NCI-H1092 (cell line): ENCODE data around the gene BDP1.
A peak's percentile ranks its signal among the peaks of the same experiment; 100 is the strongest.
"Not testable (repeated sequence)": the region's sequence is repeated elsewhere in the genome, so short reads cannot be mapped to it uniquely, and the experiment has no call there.

Experiments
- DNase-seq: peaks from one replicate; lab custom pipeline; 2025; lab: John Stamatoyannopoulos, UW

BDP1 gene, protein sequence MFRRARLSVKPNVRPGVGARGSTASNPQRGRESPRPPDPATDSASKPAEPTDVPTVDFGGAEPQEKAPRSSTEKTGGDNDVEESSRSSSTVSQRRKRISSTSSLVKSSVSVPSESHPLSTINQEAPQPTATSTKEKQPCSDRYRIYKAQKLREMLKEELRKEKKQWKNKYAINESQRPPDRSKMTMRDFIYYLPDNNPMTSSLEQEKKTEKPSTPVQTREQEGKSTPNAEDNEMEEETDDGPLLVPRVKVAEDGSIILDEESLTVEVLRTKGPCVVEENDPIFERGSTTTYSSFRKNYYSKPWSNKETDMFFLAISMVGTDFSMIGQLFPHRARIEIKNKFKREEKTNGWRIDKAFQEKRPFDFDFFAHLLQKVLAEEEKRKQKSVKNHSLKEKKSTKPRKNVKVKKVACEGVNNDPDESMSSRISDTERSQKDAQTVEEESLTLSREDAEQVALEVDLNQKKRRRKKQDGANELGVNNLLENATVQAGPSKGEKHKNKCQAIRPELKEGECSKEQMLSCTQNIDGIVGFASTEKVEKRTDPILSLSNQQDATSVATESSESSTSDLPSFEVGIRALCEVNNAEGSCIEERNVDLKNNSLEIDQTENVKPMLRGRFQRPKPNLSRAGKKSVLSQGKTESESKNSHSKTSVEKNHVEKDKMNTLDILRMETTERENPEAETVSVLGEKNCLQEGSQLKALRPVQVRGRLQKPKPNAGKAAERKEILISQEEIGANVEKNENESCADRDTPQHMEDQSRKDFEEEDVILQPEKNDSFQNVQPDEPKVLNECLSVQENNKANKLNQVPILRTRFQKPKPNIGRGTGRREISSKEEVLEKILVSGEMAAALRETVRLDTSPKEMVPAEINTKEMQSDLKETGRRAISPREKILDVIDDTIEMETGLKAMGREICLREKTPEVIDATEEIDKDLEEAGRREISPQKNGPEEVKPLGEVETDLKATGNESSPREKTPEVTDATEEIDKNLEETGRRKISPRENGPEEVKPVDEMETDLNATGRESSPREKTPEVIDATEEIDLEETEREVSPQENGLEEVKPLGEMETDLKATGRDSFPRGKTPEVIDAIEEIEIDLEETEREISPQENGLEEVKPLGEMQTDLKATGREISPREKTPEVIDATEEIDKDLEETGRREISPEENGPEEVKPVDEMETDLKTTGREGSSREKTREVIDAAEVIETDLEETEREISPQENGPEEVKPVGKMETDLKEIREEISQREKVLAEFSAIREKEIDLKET (N-terminal part only)

DNA sequence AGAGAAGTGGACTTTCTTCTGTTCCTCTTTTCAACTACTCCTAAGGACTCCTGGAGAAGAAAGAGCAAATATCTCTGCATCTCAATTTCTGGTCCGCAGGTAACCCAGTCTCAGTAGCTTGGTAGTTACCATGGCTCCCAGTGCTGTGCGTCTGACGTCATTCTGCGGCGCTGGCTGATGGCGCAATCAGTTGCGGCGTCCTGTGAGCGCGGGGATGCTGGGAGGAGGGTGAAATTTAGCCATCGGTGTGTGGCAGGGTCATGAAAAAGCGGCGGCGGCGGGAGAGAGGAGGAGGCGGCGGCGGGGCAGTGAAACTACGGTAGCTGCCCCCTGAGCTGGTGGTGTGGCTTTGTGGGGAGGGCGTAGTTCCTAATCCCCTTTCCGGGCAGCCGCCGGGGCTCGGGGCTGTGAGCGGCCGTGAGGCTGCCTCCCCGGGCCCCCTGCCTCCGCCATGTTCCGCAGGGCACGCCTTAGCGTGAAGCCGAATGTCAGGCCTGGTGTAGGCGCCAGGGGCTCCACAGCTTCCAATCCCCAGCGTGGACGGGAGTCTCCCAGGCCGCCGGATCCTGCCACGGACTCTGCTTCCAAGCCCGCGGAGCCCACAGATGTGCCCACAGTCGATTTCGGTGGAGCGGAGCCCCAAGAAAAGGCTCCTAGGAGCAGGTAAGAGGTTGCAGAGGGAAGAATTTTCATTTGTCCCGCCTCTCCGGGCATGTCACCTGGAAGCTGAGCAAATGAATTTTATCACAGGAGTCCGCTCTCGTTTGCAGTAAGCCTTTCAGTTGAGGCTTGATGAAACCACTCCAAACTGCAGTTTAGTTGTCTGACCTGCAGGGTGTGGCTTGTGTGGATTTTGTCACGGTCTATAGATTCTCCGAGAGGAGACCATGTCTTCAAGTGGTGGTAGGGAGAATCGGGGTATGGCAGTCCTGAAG lies at the start of gene BDP1:
Gene BDP1, plus strand, starts transcription at position 225 of the 935 bp plus-strand sequence. Its CDS starts 227 bp downstream, at position 452.
- DNase-seq = peak; percentile 89

GRCh38 chr5:71410088-71410487 lies 45.4 kb upstream of the BDP1 start:
- DNase-seq = not testable (repeated sequence)

GRCh38 chr5:71415626-71416025 lies 39.8 kb upstream of the BDP1 start:
- not testable (repeated sequence) for DNase-seq

GRCh38 chr5:71418026-71418425 lies 37.4 kb upstream of the BDP1 start:
- DNase-seq = not testable (repeated sequence)

GRCh38 chr5:71421278-71421677 lies 34.2 kb upstream of the BDP1 start:
- DNase-seq = not testable (repeated sequence)

GRCh38 chr5:71423896-71424295 lies 31.6 kb upstream of the BDP1 start:
- not testable (repeated sequence) for DNase-seq

DNA sequence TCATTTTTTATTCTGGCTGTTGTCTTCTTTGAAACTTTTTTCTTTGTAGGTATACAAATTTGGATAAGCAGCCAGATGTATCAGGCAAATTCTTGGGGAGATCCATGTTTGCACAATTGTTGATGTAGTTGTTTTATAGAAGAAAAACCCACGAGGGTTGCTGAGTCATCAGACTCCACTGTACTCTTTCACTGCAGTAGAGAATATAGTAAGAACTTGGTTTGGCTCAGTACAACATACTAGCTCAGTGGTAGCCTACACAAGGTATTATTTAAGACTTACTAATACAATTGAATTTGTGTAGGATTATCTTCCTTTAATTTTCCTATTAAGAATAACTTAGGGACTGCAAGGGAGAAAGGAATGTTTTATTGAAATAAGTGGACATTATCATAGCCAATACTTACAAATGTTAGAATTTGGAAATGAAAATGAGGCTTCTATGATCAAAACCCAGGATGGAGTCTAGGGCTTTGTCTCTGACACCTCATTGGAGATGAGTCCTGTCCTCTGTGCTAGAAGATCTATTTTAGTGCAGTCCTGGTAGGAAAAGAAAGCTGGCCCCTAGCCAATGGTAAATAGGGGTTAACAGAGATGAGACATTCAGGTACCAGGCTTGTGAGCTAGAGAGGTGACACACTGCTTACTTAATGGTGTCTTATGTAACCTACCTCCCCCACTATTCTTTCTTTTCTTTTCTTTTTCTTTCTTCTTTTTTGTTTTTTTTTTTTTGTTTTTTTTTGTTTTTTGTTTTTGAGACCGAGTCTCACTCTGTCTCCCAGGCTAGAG lies 28.6 kb upstream of the BDP1 start:
- DNase-seq = not testable (repeated sequence)

- DNase-seq = not testable (repeated sequence)
These were observed 23.0 kb upstream of the BDP1 start for GRCh38 chr5:71432410-71432809.

- not testable (repeated sequence) for DNase-seq
These were observed 20.6 kb upstream of the BDP1 start for GRCh38 chr5:71434825-71435224.

- DNase-seq = not testable (repeated sequence)
These were observed 13.9 kb upstream of the BDP1 start for GRCh38 chr5:71441564-71441963.

DNA sequence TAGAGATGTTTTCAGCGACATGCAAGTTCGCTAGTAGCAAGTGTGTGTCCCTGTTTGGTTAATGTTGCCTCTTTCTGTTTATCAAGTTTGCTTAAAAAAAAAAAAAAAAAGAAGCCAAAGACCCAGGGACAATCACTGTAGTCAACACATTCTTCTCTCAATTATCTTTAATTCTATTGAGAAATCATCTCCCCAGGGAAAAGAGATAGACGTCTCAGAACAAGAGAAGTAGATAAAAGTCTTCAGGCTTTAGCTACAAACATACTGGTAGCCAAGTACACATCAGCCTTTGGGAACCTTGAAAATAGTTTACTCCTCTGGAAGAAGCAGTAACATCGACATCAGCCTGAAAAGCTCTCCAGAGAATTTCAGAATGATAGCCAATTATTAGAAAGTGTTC lies 11.6 kb upstream of the BDP1 start:
- DNase-seq = not testable (repeated sequence)

DNA sequence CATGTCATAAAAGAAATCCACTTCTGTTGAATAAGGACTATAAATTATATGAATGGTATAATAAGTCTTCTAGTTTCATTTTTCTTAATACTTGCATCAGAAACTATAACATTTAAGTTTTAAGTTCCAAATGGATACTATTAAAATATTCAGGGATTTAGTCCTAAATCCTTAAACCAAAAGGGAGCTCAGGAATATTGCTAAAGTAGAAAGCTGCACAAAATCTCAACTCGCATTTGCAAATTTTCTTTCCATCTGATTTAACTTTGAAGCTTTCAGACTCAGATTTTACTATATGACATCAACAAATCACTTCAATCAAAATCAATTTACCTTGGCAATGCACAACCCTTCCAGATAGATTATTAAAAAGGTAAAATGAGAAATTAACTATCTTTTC lies 10.4 kb upstream of the BDP1 start:
- not testable (repeated sequence) for DNase-seq

DNA sequence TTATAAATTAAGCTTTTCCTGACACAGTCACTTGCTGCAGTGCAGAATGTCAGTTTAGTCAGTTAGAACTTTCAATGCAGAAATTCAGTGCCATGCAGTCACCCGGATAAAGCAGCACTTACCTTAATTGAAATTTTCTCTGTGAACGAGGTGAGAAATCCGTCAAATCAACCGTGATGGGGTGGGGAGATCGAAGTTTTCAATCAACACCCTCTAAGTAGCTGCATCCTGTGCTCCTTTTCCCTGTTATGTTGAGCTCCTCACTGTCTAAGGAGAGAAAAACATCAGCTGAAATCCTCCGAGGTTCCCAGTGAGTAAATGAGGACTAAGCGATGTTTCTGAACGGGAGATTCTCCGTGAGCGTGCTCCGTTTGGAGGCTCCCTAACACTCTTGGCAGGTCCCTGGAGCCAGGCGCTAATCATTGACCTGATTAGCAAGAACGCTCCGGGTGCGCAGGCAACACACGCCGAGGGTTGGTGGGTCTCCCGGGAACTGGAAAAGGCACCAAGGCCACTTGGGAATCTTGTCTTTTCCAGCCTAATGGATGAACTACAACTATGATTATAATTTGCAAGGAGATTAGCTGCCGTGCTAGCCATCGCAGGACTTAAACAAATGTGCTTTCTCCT lies 9.8 kb upstream of the BDP1 start:
- DNase-seq = not testable (repeated sequence)

DNA sequence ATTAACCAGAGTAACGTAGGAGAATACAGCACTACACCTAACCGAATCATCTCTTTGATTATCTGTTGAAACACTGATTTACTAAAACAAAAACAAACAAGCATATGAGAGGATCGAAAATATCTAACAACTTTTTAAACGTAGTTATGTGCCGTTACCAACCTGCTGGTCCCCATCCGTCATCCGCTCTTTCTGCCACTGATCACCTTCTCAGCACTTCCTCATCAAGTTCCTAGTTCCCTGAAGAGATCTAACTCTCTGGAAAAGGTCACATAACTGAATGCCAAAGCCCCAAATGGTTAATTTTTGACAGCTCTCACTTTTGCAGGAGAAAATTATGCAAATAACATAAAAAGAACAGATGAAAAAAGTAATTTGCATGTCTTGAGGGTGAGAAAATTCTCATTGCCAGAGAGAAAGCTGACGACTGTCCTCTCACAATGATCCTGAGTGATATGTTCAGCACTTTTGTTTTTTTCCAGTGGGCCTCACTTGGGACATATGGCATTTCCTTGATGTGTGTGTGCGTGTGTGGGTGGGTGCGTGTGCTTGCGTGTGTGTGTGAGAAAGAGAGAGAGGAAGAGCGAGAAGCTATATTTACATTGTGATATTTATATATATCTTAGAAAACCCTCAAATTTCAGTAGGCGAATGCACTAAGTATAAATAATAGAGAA lies 8.8 kb upstream of the BDP1 start:
- DNase-seq = not testable (repeated sequence)

GRCh38 chr5:71447218-71447808 lies 8.1 kb upstream of the BDP1 start:
- DNase-seq = peak; percentile 50

DNA sequence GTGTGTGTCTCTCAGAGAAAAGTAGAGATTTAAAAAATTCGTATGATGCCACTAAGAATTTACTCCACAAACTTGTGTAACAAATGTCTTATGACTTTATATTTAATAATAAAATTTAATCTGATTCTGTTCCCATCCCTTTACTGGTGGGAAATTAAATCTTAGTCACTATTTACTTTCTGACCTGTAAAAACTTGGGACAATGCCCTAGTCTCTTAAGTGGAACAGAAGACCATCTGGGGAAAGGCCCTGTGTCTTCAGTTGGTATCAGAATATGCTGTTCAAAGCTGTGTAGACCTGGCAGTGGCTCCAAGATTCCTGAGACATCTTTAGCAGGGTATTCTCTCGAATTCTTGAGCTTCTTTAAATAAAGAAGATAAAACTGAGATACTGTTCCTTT lies 2.6 kb upstream of the BDP1 start:
- DNase-seq = no peak

DNA sequence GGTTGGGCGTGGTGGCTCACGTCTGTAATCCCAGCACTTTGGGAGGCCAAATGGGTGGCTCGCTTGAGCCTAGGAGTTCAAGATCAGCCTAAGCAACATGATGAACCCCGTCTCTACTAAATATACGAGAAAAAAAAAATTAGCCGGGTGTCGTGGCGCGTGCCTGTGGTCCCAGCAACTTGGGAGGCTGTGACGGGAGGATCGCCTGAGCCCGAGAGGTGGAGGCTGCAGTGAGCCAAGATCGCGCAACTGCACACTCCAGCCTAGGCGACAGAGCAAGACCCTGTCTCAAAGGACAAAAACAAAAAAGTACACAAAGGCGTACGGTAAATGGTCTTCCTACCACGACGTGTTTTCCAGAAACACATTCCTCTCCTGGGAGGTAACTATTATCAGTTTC lies 538 bp upstream of the BDP1 start:
- no peak for DNase-seq

DNA sequence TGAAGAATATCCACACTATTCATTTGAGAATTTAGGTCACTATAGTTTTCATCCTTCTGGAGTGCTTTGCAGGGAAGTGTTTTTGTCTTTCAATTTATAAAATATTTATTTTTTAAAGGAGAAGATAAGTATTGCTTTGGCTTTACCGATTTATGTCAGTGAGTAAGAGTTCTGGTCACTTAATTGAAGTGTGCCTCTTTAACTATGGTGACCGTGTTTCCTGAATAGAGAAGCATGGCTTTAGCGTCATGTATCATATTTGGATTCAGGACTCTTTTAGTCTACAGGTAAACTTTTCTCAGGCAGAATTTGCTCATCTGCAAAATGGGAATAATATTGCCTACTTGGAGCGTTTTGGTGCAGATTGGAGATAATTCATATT lies 902 bp downstream of the BDP1 start:
- DNase-seq = no peak

- no peak for DNase-seq
These were observed 1.7 kb downstream of the BDP1 start for GRCh38 chr5:71457106-71457505.
